Gastroesophageal sphincter (tissue), 3 donors: ENCODE results near the gene ATP5ME.

Source experiments
- POLR2A ChIP-seq, 2 donors: fragments of 450-650 bp; IDR thresholded peaks; one replicate each; pipeline ENCODE4 v1.6.1; 2017; ENCODE audit warnings: antibody characterized with exemption in 2 of 2, mild to moderate bottlenecking in 2 of 2, moderate library complexity in 1 of 2
- TF ChIP-seq, protein P1 (sequence below), 4 experiments: fragments of 200-600 bp in 2 of 4; fragments of 450-650 bp in 2 of 4; sonication (generic) in 1 of 4; IDR thresholded peaks; one replicate each; pipeline ENCODE4 v1.5.1; 2017 to 2019; ENCODE audit warnings: antibody characterized with exemption in 4 of 4, mild to moderate bottlenecking in 2 of 4, moderate library complexity in 2 of 4

DNA sequence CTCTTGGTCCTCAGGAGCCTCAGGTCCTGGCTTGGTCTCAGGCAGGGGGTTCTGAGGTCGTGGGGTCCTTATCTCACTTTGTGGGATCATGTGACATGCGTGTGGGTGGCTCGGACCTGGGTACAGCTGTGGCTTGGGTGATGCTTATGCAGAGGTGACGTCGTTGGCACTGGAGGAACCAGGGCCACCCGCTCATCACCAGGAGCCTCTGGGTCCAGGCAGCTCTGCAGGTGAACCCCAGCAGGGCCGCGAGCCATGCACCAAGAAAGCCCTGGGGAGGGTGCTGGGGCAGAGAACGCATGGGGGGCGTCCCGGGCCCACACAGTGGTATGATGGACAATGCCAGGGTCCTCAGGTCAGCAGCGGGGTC lies 8.7 kb downstream of the ATP5ME start:
- TF ChIP-seq, protein P1, sequence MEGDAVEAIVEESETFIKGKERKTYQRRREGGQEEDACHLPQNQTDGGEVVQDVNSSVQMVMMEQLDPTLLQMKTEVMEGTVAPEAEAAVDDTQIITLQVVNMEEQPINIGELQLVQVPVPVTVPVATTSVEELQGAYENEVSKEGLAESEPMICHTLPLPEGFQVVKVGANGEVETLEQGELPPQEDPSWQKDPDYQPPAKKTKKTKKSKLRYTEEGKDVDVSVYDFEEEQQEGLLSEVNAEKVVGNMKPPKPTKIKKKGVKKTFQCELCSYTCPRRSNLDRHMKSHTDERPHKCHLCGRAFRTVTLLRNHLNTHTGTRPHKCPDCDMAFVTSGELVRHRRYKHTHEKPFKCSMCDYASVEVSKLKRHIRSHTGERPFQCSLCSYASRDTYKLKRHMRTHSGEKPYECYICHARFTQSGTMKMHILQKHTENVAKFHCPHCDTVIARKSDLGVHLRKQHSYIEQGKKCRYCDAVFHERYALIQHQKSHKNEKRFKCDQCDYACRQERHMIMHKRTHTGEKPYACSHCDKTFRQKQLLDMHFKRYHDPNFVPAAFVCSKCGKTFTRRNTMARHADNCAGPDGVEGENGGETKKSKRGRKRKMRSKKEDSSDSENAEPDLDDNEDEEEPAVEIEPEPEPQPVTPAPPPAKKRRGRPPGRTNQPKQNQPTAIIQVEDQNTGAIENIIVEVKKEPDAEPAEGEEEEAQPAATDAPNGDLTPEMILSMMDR (IDR thresholded peaks at IDR 0.05) = no peak
- no peak for TF ChIP-seq POLR2A (IDR thresholded peaks at IDR 0.05)
